IMR-90 (cell line): Measurements from ENCODE around the gene PTGR1.

ENCODE experiments used
- BHLHE40 ChIP-seq: fragments of 150-350 bp; IDR thresholded peaks from 2 replicates; pipeline ENCODE4 v1.6.1; 2016; ENCODE audit warnings: mild to moderate bottlenecking, low read depth, low read length
- CTCF ChIP-seq: conservative IDR thresholded peaks from 2 replicates; pipeline ENCODE4 v1.5.1; 2012; ENCODE audit warnings: mild to moderate bottlenecking, low read depth, low read length, improper control_type of control experiment
- ELK1 ChIP-seq: fragments of 150-350 bp; IDR thresholded peaks from 2 replicates; pipeline ENCODE4 v1.6.1; 2016; ENCODE audit warnings: low read depth, mild to moderate bottlenecking, low read length, moderate library complexity, borderline replicate concordance
- FOS ChIP-seq: fragments of 150-350 bp; IDR thresholded peaks from 2 replicates; pipeline ENCODE4 v1.6.1; 2016; ENCODE audit warnings: low read depth, low read length
- MAZ ChIP-seq: IDR thresholded peaks from 2 replicates; pipeline ENCODE4 v1.6.1; 2012; ENCODE audit warnings: low read depth, mild to moderate bottlenecking, low read length, improper control_type of control experiment, moderate library complexity, borderline replicate concordance
- NFE2L2 ChIP-seq: fragments of 150-350 bp; IDR thresholded peaks from 2 replicates; pipeline ENCODE4 v1.6.1; 2016; ENCODE audit warnings: low read depth, mild to moderate bottlenecking, low read length
- POLR2A ChIP-seq: IDR thresholded peaks from 2 replicates; pipeline ENCODE4 v1.6.1; 2012; ENCODE audit warnings: mild to moderate bottlenecking, low read depth, low read length
- RFX5 ChIP-seq: IDR thresholded peaks from 2 replicates; pipeline ENCODE4 v1.8.0; 2012; ENCODE audit warnings: low read depth, mild to moderate bottlenecking, low read length, moderate library complexity
- TF ChIP-seq, protein P1 (sequence below): fragments of 150-350 bp; IDR thresholded peaks from 2 replicates; pipeline ENCODE4 v1.6.1; 2017; ENCODE audit warnings: mild to moderate bottlenecking, antibody characterized with exemption, low read length, low read depth

DNA sequence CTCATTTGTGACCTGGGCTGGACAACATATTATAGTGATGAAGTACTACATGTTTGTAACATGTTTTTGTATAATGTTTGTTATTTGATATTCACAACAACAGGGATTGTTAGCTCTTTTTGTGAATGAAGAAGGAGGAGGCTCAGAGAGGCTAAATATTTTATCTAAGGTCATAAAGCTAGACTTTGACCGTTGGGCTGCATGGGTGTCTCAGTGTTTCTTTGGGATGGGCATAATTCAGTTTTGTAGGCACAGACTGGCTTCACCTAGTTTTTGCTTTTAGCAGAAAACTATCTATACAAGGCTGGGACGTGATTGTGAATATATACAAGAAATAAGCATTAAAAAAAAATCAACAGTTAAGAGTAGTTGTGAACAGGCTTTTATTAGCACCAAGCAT, 47.0 kb upstream of the PTGR1 start:
- TF ChIP-seq CTCF (no peak), POLR2A (no peak), RFX5 (no peak), MAZ (no peak), BHLHE40 (no peak), FOS (no peak), ELK1 (no peak), NFE2L2 (no peak)
- TF ChIP-seq, protein P1, sequence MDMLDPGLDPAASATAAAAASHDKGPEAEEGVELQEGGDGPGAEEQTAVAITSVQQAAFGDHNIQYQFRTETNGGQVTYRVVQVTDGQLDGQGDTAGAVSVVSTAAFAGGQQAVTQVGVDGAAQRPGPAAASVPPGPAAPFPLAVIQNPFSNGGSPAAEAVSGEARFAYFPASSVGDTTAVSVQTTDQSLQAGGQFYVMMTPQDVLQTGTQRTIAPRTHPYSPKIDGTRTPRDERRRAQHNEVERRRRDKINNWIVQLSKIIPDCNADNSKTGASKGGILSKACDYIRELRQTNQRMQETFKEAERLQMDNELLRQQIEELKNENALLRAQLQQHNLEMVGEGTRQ = no peak
